C4-2B (cell line): ENCODE measurements around the gene CD58.
"Not testable (repeated sequence)": the region's sequence is repeated elsewhere in the genome, so short reads cannot be mapped to it uniquely, and the experiment has no call there.

Source experiments
- CTCF ChIP-seq: fragments of 450-650 bp; conservative IDR thresholded peaks from 2 replicates; pipeline ENCODE4 v1.5.1; 2017; ENCODE audit warnings: mild to moderate bottlenecking
- ZFX ChIP-seq: fragments of 450-650 bp; IDR thresholded peaks from 2 replicates; pipeline ENCODE4 v1.6.1; 2017

GRCh38 chr1:116603646-116604045 is 32.8 kb upstream of the CD58 start:
- not testable (repeated sequence) for TF ChIP-seq CTCF, ZFX
